BLaER1 treated with 17β-estradiol and CSF1 and Interleukin-3, amounts not matched to agents 10 nM and 100 nM (cell line): ENCODE measurements around the gene GNG14.
A peak's percentile ranks its signal among the peaks of the same experiment; 100 is the strongest.

Experiments used
- H3K27ac ChIP-seq, 11 experiments: shearing (Covaris generic); formaldehyde crosslinking; 2 replicates each; pipeline ENCODE4 v1.8.1; 2022
- H3K27me3 ChIP-seq, 11 experiments: shearing (Covaris generic); formaldehyde crosslinking; 2 replicates each; pipeline ENCODE4 v1.8.1; 2022
- H3K36me3 ChIP-seq, 11 experiments: shearing (Covaris generic); formaldehyde crosslinking; 2 replicates each; pipeline ENCODE4 v1.8.1; 2022
- H3K4me1 ChIP-seq, 10 experiments: shearing (Covaris generic); formaldehyde crosslinking; 2 replicates each; pipeline ENCODE4 v1.8.1; 2022
- H3K4me2 ChIP-seq, 11 experiments: shearing (Covaris generic); formaldehyde crosslinking; 2 replicates each; pipeline ENCODE4 v1.8.1; 2022
- H3K4me3 ChIP-seq, 10 experiments: shearing (Covaris generic); formaldehyde crosslinking; 2 replicates each; pipeline ENCODE4 v1.8.1; 2022
- H3K9ac ChIP-seq, 11 experiments: shearing (Covaris generic); formaldehyde crosslinking; 2 replicates each; pipeline ENCODE4 v1.8.1; 2022
- H3K9me3 ChIP-seq, 11 experiments: shearing (Covaris generic); formaldehyde crosslinking; replicated peaks in 1 of 11; 2 replicates each; pipeline ENCODE4 v1.8.1; 2022
- H4K20me1 ChIP-seq, 11 experiments: shearing (Covaris generic); formaldehyde crosslinking; 2 replicates each; pipeline ENCODE4 v1.8.1; 2022
- Cebpa-rat ChIP-seq, 11 experiments: shearing (Covaris generic); IDR thresholded peaks; 2 replicates each; pipeline ENCODE4 v1.8.1; 2022

The GNG14 gene

GRCh38 chr19:12664406-12665280 is 23.2 kb upstream of the GNG14 start:
- Histone ChIP-seq H3K4me3 (peak overlapping the region in 4 of 10 experiments; percentile 9 to 86 (median 56); a peak in 4 of 20 replicates), H3K36me3 (peaks cover 53 to 64% (median 61%) of the 10 kb centered on the region in 11 experiments), H3K9ac (peak overlapping the region; percentile 22 to 95 (median 58); a peak in 16 of 22 replicates), H3K9me3 (no peaks in the 10 kb centered on the region), H4K20me1 (peaks cover 0 to 16% (median 0%) of the 10 kb centered on the region in 11 experiments; a peak in 8 of 22 replicates), H3K27ac (peak overlapping the region; percentile 25 to 99 (median 81); a peak in 21 of 22 replicates), H3K4me2 (peak overlapping the region; percentile 96 to 100 (median 99)), H3K4me1 (peaks cover 39 to 44% (median 41%) of the 10 kb centered on the region in 10 experiments), H3K27me3 (no peaks in the 10 kb centered on the region)
- no peak for TF ChIP-seq Cebpa-rat (IDR thresholded peaks at IDR 0.05)

DNA sequence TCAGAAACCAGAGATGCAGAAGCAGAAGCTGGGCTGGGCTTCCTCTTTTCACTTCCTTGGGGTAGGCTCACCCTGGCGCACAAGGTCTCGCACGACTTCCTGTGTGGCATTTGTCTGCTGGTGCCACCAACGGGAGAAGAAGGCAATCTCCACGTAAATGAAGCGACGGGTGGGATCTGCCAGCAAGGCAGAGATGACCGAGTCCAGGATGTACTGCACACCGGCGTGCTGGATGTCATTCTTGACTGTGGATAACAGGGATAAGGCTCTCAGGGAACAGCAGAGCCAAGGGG is 22.6 kb upstream of the GNG14 start:
- no peak for TF ChIP-seq Cebpa-rat (IDR thresholded peaks at IDR 0.05)
- Histone ChIP-seq H3K27ac (peak overlapping the region; percentile 50 to 99 (median 82); a peak in 21 of 22 replicates), H3K9ac (peak overlapping the region; percentile 84 to 99 (median 95); a peak in 21 of 22 replicates), H3K4me3 (peak overlapping the region; percentile 75 to 96 (median 88)), H3K4me1 (peaks cover 41 to 47% (median 45%) of the 10 kb centered on the region in 10 experiments), H3K36me3 (peaks cover 47 to 59% (median 55%) of the 10 kb centered on the region in 11 experiments), H3K4me2 (peak overlapping the region; percentile 96 to 100 (median 99)), H3K27me3 (no peaks in the 10 kb centered on the region), H3K9me3 (no peaks in the 10 kb centered on the region), H4K20me1 (peaks cover 0 to 19% (median 2%) of the 10 kb centered on the region in 11 experiments; a peak in 8 of 22 replicates)

GRCh38 chr19:12665671-12666264 is 22.0 kb upstream of the GNG14 start:
- H3K9ac ChIP-seq = peak overlapping the region; percentile 84 to 99 (median 95)
- no peaks in the 10 kb centered on the region for H3K9me3 ChIP-seq
- peak overlapping the region; percentile 96 to 100 (median 99) for H3K4me2 ChIP-seq
- no peaks in the 10 kb centered on the region for H3K27me3 ChIP-seq
- peaks cover 0 to 25% (median 7%) of the 10 kb centered on the region in 11 experiments; a peak in 9 of 22 replicates for H4K20me1 ChIP-seq
- peaks cover 47 to 52% (median 50%) of the 10 kb centered on the region in 10 experiments for H3K4me1 ChIP-seq
- peak overlapping the region; percentile 75 to 96 (median 88) for H3K4me3 ChIP-seq
- peak overlapping the region; percentile 50 to 99 (median 82) for H3K27ac ChIP-seq
- H3K36me3 ChIP-seq = peaks cover 42 to 59% (median 53%) of the 10 kb centered on the region in 11 experiments
- TF ChIP-seq Cebpa-rat (IDR thresholded peaks at IDR 0.05) = no peak

GRCh38 chr19:12666265-12667048 is 21.3 kb upstream of the GNG14 start, which contains the start of the genes MAN2B1 and WDR83:
Gene MAN2B1, minus strand, starts transcription at chr19:12666742. Its CDS starts 41 bp downstream, at chr19:12666701.
Gene WDR83, plus strand, starts transcription at chr19:12666807. Its CDS starts 2,984 bp downstream, at chr19:12669791.
- peak within 1 kb of the TSS; percentile 75 to 96 (median 88) for H3K4me3 ChIP-seq
- peak within 1 kb of the TSS; percentile 50 to 99 (median 82) for H3K27ac ChIP-seq
- peak within 1 kb of the TSS; percentile 96 to 100 (median 99) for H3K4me2 ChIP-seq
- peak within 1 kb of the TSS; percentile 84 to 99 (median 95) for H3K9ac ChIP-seq
- no peak for TF ChIP-seq Cebpa-rat (IDR thresholded peaks at IDR 0.05)
- H3K27me3 ChIP-seq = no peaks in the 10 kb centered on the region
- H3K4me1 ChIP-seq = peaks cover 49 to 55% (median 52%) of the 10 kb centered on the region in 10 experiments
- peaks cover 0 to 26% (median 3%) of the 10 kb centered on the region in 11 experiments; a peak in 7 of 22 replicates for H4K20me1 ChIP-seq
- H3K9me3 ChIP-seq = no peaks in the 10 kb centered on the region
- peaks cover 35 to 59% (median 49%) of the 10 kb centered on the region in 11 experiments for H3K36me3 ChIP-seq

GRCh38 chr19:12667731-12668302 is 20.0 kb upstream of the GNG14 start:
- Histone ChIP-seq H4K20me1 (peaks cover 6 to 38% (median 7%) of the 10 kb centered on the region in 11 experiments; a peak in 14 of 22 replicates), H3K9me3 (no peaks in the 10 kb centered on the region), H3K27me3 (no peaks in the 10 kb centered on the region), H3K27ac (peak overlapping the region in 2 of 11 experiments; percentile 98 to 99; a peak in 3 of 22 replicates), H3K4me1 (peaks cover 49 to 56% (median 52%) of the 10 kb centered on the region in 10 experiments), H3K9ac (peak overlapping the region; percentile 87 to 99 (median 95); a peak in 21 of 22 replicates), H3K36me3 (peaks cover 27 to 58% (median 46%) of the 10 kb centered on the region in 11 experiments), H3K4me2 (peak overlapping the region; percentile 96 to 100 (median 99)), H3K4me3 (peak overlapping the region; percentile 75 to 98 (median 92))
- no peak for TF ChIP-seq Cebpa-rat (IDR thresholded peaks at IDR 0.05)

- peaks cover 49 to 57% (median 52%) of the 10 kb centered on the region in 10 experiments for H3K4me1 ChIP-seq
- H4K20me1 ChIP-seq = peaks cover 6 to 43% (median 12%) of the 10 kb centered on the region in 11 experiments; a peak in 14 of 22 replicates
- peak overlapping the region; percentile 87 to 99 (median 95) for H3K9ac ChIP-seq
- H3K27me3 ChIP-seq = no peaks in the 10 kb centered on the region
- H3K9me3 ChIP-seq = no peaks in the 10 kb centered on the region
- H3K27ac ChIP-seq = peak overlapping the region in 9 of 11 experiments; percentile 94 to 100 (median 99); a peak in 14 of 22 replicates
- peak overlapping the region; percentile 75 to 98 (median 90) for H3K4me3 ChIP-seq
- peaks cover 27 to 58% (median 46%) of the 10 kb centered on the region in 11 experiments for H3K36me3 ChIP-seq
- peak overlapping the region; percentile 96 to 100 (median 99) for H3K4me2 ChIP-seq
- TF ChIP-seq Cebpa-rat (IDR thresholded peaks at IDR 0.05) = no peak
Measured at GRCh38 chr19:12668346-12668745, 19.5 kb upstream of the GNG14 start.

GRCh38 chr19:12668932-12669269 is 18.9 kb upstream of the GNG14 start:
- peaks cover 27 to 58% (median 46%) of the 10 kb centered on the region in 11 experiments for H3K36me3 ChIP-seq
- no peak for TF ChIP-seq Cebpa-rat (IDR thresholded peaks at IDR 0.05)

More at GRCh38 chr19:12668932-12669269, 18.9 kb upstream of the GNG14 start:
- H4K20me1 ChIP-seq = peaks cover 6 to 49% (median 15%) of the 10 kb centered on the region in 11 experiments; a peak in 17 of 22 replicates
- H3K9ac ChIP-seq = peak overlapping the region; percentile 87 to 99 (median 95)
- peak overlapping the region; percentile 75 to 98 (median 90) for H3K4me3 ChIP-seq
- peaks cover 45 to 57% (median 52%) of the 10 kb centered on the region in 10 experiments for H3K4me1 ChIP-seq
- peak overlapping the region; percentile 96 to 100 (median 99) for H3K4me2 ChIP-seq
- H3K27me3 ChIP-seq = no peaks in the 10 kb centered on the region
- H3K27ac ChIP-seq = peak overlapping the region; percentile 92 to 100 (median 98)
- no peaks in the 10 kb centered on the region for H3K9me3 ChIP-seq
